SK-N-SH treated with all-trans-retinoic acid at 6 μM for 48 hours (cell line): ENCODE measurements around the gene PCBD1.

Experiments used
- ATAC-seq: fragments of 200-7000 bp; cut with Tn5 transposase; 3 replicates; pipeline ENCODE4 v1.9.1; 2020; ENCODE audit warnings: mild to moderate bottlenecking, moderate library complexity
- ARNTL ChIP-seq: fragments of 450-650 bp; formaldehyde crosslinking; IDR thresholded peaks from 2 replicates; pipeline ENCODE4 v1.5.0; 2020; ENCODE audit warnings: low read depth, mild to moderate bottlenecking, moderate library complexity, borderline replicate concordance
- BACH2 ChIP-seq: fragments of 250-450 bp; sonication (Bioruptor Pico); IDR thresholded peaks from 2 replicates; pipeline ENCODE4 v1.9.0; 2021; ENCODE audit warnings: mild to moderate bottlenecking, borderline replicate concordance
- CSDC2 ChIP-seq: fragments of 250-450 bp; sonication (Bioruptor Pico); IDR thresholded peaks from 2 replicates; pipeline ENCODE4 v1.5.0; 2020; ENCODE audit warnings: mild to moderate bottlenecking, moderate library complexity
- GLIS3 ChIP-seq: fragments of 250-450 bp; sonication (Bioruptor Pico); IDR thresholded peaks from 2 replicates; pipeline ENCODE4 v1.5.0; 2020; ENCODE audit warnings: mild to moderate bottlenecking, moderate library complexity
- ISL1 ChIP-seq: fragments of 250-450 bp; sonication (Bioruptor Pico); IDR thresholded peaks from 2 replicates; pipeline ENCODE4 v2.1.2; 2022; ENCODE audit warnings: mild to moderate bottlenecking, moderate library complexity
- OSR1 ChIP-seq: fragments of 250-450 bp; sonication (Bioruptor Pico); IDR thresholded peaks from 2 replicates; pipeline ENCODE4 v1.8.0; 2022; ENCODE audit warnings: moderate library complexity, mild to moderate bottlenecking, inconsistent platforms
- PPARA ChIP-seq: fragments of 250-450 bp; sonication (Bioruptor Pico); IDR thresholded peaks from 2 replicates; pipeline ENCODE4 v1.5.0; 2020; ENCODE audit warnings: mild to moderate bottlenecking, borderline replicate concordance
- RARB ChIP-seq: fragments of 250-450 bp; sonication (Bioruptor Pico); IDR thresholded peaks from 2 replicates; pipeline ENCODE4 v1.8.0; 2021; ENCODE audit warnings: mild to moderate bottlenecking, moderate library complexity
- SNAI2 ChIP-seq: fragments of 250-450 bp; sonication (Bioruptor Pico); IDR thresholded peaks from 2 replicates; pipeline ENCODE4 v1.5.0; 2020; ENCODE audit warnings: mild to moderate bottlenecking, moderate library complexity
- TOX ChIP-seq: fragments of 250-450 bp; sonication (Bioruptor Pico); IDR thresholded peaks from 2 replicates; pipeline ENCODE4 v1.8.0; 2021; ENCODE audit warnings: mild to moderate bottlenecking, moderate library complexity, borderline replicate concordance
- ZC3H10 ChIP-seq: fragments of 250-450 bp; sonication (Bioruptor Pico); IDR thresholded peaks from 2 replicates; pipeline ENCODE4 v1.5.1; 2021; ENCODE audit warnings: mild to moderate bottlenecking, moderate library complexity
- ZFP3 ChIP-seq: fragments of 250-450 bp; sonication (Bioruptor Pico); IDR thresholded peaks from 2 replicates; pipeline ENCODE4 v1.5.0; 2020; ENCODE audit warnings: mild to moderate bottlenecking, moderate library complexity
- ZFP30 ChIP-seq: fragments of 450-650 bp; formaldehyde crosslinking; IDR thresholded peaks from 2 replicates; pipeline ENCODE4 v1.5.0; 2022; ENCODE audit warnings: mild to moderate bottlenecking, moderate library complexity
- ZNF565 ChIP-seq: fragments of 450-650 bp; formaldehyde crosslinking; conservative IDR thresholded peaks from 2 replicates; pipeline ENCODE4 v1.5.0; 2020; ENCODE audit warnings: low read depth, mild to moderate bottlenecking, moderate library complexity
- ZNF70 ChIP-seq: fragments of 450-650 bp; formaldehyde crosslinking; IDR thresholded peaks from 2 replicates; pipeline ENCODE4 v1.5.0; 2020; ENCODE audit warnings: mild to moderate bottlenecking, moderate library complexity
- ZNF8 ChIP-seq: fragments of 450-650 bp; formaldehyde crosslinking; IDR thresholded peaks from 2 replicates; pipeline ENCODE4 v1.5.0; 2020; ENCODE audit warnings: mild to moderate bottlenecking, moderate library complexity
- TF ChIP-seq, protein P1 (sequence below): fragments of 250-450 bp; sonication (Bioruptor Pico); IDR thresholded peaks from 2 replicates; pipeline ENCODE4 v1.8.0; 2020; ENCODE audit warnings: mild to moderate bottlenecking, moderate library complexity, borderline replicate concordance
- TF ChIP-seq, protein P2 (sequence below): fragments of 250-450 bp; sonication (Bioruptor Pico); IDR thresholded peaks from 2 replicates; pipeline ENCODE4 v1.5.0; 2020; ENCODE audit warnings: mild to moderate bottlenecking, moderate library complexity
- TF ChIP-seq, protein P3 (sequence below): fragments of 250-450 bp; sonication (Bioruptor Pico); IDR thresholded peaks from 2 replicates; pipeline ENCODE4 v1.8.0; 2021; ENCODE audit warnings: low read depth, mild to moderate bottlenecking, moderate library complexity, borderline replicate concordance
- TF ChIP-seq, protein P4 (sequence below): fragments of 250-450 bp; sonication (Bioruptor Pico); IDR thresholded peaks from 2 replicates; pipeline ENCODE4 v1.5.1; 2021; ENCODE audit warnings: mild to moderate bottlenecking, moderate library complexity
- TF ChIP-seq, protein P5 (sequence below): fragments of 250-450 bp; sonication (Bioruptor Pico); IDR thresholded peaks from 2 replicates; pipeline ENCODE4 v1.5.1; 2020; ENCODE audit warnings: low read depth, mild to moderate bottlenecking, moderate library complexity

PCBD1 gene

DNA sequence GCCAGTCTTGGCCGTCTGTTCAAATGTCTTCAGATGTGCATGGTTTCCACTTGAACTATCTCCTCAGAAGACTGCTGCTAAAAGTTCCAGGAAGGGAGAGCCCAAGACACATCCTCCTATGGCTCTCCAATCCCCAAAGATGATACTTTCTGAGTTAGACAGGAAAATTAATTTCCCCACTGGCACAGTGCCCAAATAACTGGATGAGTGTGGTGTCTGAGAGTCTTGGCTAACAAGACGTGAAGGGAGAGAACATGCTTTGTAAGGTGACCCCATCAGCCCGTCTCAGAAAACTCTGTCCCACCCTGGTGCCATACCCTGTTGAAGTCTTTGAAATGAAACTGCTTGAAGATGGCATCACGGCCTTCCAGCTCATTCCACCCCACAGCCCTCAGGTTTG, 2.9 kb downstream of the PCBD1 start:
- no peak for ATAC-seq
- TF ChIP-seq BACH2: no peak
- TF ChIP-seq, protein P1, sequence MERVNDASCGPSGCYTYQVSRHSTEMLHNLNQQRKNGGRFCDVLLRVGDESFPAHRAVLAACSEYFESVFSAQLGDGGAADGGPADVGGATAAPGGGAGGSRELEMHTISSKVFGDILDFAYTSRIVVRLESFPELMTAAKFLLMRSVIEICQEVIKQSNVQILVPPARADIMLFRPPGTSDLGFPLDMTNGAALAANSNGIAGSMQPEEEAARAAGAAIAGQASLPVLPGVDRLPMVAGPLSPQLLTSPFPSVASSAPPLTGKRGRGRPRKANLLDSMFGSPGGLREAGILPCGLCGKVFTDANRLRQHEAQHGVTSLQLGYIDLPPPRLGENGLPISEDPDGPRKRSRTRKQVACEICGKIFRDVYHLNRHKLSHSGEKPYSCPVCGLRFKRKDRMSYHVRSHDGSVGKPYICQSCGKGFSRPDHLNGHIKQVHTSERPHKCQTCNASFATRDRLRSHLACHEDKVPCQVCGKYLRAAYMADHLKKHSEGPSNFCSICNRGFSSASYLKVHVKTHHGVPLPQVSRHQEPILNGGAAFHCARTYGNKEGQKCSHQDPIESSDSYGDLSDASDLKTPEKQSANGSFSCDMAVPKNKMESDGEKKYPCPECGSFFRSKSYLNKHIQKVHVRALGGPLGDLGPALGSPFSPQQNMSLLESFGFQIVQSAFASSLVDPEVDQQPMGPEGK (CRISPR knock-in tag): no peak
- no peak for TF ChIP-seq ARNTL (CRISPR knock-in tag)
- TF ChIP-seq, protein P2, sequence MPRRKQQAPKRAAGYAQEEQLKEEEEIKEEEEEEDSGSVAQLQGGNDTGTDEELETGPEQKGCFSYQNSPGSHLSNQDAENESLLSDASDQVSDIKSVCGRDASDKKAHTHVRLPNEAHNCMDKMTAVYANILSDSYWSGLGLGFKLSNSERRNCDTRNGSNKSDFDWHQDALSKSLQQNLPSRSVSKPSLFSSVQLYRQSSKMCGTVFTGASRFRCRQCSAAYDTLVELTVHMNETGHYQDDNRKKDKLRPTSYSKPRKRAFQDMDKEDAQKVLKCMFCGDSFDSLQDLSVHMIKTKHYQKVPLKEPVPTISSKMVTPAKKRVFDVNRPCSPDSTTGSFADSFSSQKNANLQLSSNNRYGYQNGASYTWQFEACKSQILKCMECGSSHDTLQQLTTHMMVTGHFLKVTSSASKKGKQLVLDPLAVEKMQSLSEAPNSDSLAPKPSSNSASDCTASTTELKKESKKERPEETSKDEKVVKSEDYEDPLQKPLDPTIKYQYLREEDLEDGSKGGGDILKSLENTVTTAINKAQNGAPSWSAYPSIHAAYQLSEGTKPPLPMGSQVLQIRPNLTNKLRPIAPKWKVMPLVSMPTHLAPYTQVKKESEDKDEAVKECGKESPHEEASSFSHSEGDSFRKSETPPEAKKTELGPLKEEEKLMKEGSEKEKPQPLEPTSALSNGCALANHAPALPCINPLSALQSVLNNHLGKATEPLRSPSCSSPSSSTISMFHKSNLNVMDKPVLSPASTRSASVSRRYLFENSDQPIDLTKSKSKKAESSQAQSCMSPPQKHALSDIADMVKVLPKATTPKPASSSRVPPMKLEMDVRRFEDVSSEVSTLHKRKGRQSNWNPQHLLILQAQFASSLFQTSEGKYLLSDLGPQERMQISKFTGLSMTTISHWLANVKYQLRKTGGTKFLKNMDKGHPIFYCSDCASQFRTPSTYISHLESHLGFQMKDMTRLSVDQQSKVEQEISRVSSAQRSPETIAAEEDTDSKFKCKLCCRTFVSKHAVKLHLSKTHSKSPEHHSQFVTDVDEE (CRISPR knock-in tag): no peak
- TF ChIP-seq, protein P3, sequence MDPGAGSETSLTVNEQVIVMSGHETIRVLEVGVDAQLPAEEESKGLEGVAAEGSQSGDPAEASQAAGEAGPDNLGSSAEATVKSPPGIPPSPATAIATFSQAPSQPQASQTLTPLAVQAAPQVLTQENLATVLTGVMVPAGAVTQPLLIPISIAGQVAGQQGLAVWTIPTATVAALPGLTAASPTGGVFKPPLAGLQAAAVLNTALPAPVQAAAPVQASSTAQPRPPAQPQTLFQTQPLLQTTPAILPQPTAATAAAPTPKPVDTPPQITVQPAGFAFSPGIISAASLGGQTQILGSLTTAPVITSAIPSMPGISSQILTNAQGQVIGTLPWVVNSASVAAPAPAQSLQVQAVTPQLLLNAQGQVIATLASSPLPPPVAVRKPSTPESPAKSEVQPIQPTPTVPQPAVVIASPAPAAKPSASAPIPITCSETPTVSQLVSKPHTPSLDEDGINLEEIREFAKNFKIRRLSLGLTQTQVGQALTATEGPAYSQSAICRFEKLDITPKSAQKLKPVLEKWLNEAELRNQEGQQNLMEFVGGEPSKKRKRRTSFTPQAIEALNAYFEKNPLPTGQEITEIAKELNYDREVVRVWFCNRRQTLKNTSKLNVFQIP (CRISPR knock-in tag): no peak
- TF ChIP-seq ZC3H10 (CRISPR knock-in tag): no peak
- TF ChIP-seq ZFP30 (CRISPR knock-in tag): no peak
- TF ChIP-seq GLIS3 (CRISPR knock-in tag): no peak
- no peak for TF ChIP-seq ZNF70 (CRISPR knock-in tag)
- TF ChIP-seq TOX (CRISPR knock-in tag): no peak
- TF ChIP-seq CSDC2 (CRISPR knock-in tag): no peak
- TF ChIP-seq ZNF565 (CRISPR knock-in tag): no peak
- TF ChIP-seq ISL1 (CRISPR knock-in tag): no peak
- TF ChIP-seq PPARA (CRISPR knock-in tag): no peak
- no peak for TF ChIP-seq SNAI2 (CRISPR knock-in tag)
- TF ChIP-seq ZNF8 (CRISPR knock-in tag): no peak
- TF ChIP-seq, protein P4, sequence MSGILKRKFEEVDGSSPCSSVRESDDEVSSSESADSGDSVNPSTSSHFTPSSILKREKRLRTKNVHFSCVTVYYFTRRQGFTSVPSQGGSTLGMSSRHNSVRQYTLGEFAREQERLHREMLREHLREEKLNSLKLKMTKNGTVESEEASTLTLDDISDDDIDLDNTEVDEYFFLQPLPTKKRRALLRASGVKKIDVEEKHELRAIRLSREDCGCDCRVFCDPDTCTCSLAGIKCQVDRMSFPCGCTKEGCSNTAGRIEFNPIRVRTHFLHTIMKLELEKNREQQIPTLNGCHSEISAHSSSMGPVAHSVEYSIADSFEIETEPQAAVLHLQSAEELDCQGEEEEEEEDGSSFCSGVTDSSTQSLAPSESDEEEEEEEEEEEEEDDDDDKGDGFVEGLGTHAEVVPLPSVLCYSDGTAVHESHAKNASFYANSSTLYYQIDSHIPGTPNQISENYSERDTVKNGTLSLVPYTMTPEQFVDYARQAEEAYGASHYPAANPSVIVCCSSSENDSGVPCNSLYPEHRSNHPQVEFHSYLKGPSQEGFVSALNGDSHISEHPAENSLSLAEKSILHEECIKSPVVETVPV (CRISPR knock-in tag): no peak
- TF ChIP-seq, protein P5, sequence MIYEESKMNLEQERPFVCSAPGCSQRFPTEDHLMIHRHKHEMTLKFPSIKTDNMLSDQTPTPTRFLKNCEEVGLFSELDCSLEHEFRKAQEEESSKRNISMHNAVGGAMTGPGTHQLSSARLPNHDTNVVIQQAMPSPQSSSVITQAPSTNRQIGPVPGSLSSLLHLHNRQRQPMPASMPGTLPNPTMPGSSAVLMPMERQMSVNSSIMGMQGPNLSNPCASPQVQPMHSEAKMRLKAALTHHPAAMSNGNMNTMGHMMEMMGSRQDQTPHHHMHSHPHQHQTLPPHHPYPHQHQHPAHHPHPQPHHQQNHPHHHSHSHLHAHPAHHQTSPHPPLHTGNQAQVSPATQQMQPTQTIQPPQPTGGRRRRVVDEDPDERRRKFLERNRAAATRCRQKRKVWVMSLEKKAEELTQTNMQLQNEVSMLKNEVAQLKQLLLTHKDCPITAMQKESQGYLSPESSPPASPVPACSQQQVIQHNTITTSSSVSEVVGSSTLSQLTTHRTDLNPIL: no peak

DNA sequence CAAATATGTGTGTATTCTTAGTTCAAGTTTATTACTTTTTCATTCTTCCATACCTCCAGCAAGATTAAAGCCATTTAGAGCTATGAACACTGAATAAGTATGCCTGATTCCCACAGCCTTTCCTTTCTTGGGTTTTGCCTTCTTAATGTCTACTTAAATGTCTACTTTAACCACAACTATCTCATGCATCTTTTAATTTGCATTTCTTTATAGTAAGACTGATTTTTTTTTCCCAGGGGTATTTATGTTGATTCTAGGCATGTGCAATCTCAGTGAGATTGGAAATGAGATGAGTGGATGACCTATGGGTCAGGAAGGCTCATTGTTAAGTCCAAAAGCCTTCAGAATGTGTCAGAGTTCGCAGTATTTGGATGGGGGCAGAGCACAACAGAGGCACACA, 3.6 kb downstream of the PCBD1 start:
- ATAC-seq: no peak
- no peak for TF ChIP-seq SNAI2 (CRISPR knock-in tag)
- no peak for TF ChIP-seq PPARA (CRISPR knock-in tag)
- TF ChIP-seq TOX (CRISPR knock-in tag): no peak
- TF ChIP-seq, protein P5: no peak
- no peak for TF ChIP-seq ISL1 (CRISPR knock-in tag)
- TF ChIP-seq RARB (CRISPR knock-in tag): no peak
- no peak for TF ChIP-seq GLIS3 (CRISPR knock-in tag)
- no peak for TF ChIP-seq ZC3H10 (CRISPR knock-in tag)
- no peak for TF ChIP-seq BACH2
- no peak for TF ChIP-seq ZNF70 (CRISPR knock-in tag)
- TF ChIP-seq, protein P2 (CRISPR knock-in tag): no peak
- TF ChIP-seq, protein P3 (CRISPR knock-in tag): no peak
- TF ChIP-seq, protein P4 (CRISPR knock-in tag): no peak
- TF ChIP-seq ZNF565 (CRISPR knock-in tag): no peak
- no peak for TF ChIP-seq CSDC2 (CRISPR knock-in tag)
- TF ChIP-seq OSR1: no peak
- TF ChIP-seq ZFP3 (CRISPR knock-in tag): no peak
- no peak for TF ChIP-seq ARNTL (CRISPR knock-in tag)
